SKM-1 (cell line): Measurements from ENCODE around the gene ADRM1.
A peak's percentile ranks its signal among the peaks of the same experiment; 100 is the strongest.

Experiments used
- DNase-seq: peaks from one replicate; lab custom pipeline; 2025; ENCODE audit not compliant: unreplicated experiment; lab: John Stamatoyannopoulos, UW

Gene ADRM1, protein sequence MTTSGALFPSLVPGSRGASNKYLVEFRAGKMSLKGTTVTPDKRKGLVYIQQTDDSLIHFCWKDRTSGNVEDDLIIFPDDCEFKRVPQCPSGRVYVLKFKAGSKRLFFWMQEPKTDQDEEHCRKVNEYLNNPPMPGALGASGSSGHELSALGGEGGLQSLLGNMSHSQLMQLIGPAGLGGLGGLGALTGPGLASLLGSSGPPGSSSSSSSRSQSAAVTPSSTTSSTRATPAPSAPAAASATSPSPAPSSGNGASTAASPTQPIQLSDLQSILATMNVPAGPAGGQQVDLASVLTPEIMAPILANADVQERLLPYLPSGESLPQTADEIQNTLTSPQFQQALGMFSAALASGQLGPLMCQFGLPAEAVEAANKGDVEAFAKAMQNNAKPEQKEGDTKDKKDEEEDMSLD

DNA sequence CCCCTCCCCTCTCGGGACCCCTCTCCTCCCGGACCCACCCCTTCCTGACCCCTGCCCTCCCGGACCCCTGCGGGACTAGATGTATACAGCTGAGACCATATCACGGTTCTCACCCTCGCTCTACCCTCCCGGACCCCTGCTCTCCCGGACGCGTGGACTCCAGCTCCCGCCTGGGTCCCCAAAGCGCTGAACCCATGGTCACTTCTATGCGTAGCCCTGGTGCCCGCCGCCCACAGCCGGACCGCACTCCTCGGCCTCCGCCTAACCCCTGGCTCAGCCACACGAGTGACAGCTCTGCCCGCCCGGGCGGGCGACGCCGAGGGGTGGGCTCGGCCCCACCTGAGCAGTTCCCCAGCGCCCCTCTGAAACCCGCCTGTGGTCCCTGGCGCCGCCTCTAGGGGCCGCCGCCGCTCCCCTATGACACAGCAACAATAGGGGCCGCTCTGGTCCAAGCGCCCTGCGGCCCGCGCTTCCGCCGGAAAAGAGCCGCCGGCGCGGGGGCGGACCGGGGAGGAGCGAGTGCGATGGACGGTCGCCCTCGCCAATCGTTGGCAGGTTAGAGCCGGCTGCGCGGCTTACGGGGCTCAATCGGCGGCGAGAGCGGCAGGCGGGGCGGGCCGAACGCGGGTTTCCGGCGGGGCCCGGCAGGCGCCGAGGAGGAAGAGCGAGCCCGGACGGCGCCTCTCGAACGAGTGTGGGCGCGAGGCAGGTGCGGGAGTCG is at the start of gene ADRM1:
Gene ADRM1 (plus strand): TSS at position 657 of the 721 bp plus-strand sequence. CDS start 572 bp downstream, outside the sequence.
- peak; percentile 96 for DNase-seq

GRCh38 chr20:62253398-62253797 is 49.4 kb upstream of the ADRM1 start:
- no peak for DNase-seq

GRCh38 chr20:62254021-62254724 is 48.6 kb upstream of the ADRM1 start:
- DNase-seq = no peak

DNA sequence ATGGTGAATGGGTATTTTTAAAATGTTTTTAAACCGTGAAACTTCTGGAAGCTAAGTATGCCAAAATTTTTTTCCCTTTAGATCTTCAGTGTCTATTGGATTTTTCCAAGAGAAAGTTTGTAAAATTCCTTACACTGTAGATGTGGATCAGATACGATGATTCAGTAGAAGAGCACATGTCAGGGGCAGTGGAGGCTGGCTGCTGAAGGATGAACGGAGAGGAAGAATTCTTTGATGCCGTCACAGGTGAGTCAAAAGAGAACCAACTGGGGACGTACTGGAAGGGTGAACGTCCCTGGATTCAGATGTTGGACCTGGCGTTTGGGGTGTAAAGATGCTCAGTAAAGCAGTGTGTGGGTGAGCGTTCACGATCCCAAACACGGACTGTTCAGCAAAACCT is 46.8 kb upstream of the ADRM1 start:
- no peak for DNase-seq

- no peak for DNase-seq
Observed at GRCh38 chr20:62258499-62259293, 44.1 kb upstream of the ADRM1 start.

DNA sequence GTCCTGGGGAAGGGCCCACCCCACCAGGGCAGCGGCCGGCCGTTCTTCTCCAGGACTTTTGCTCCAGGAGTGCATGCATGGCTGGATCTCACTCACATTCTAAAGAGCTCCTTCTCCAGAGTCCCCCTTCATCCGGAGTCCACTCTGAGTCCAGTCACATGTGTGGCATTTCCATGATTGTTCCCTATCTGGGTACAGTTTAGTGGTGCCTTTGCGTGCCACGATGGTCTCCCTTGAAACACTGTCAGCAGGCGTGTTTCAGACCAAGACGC is 43.6 kb upstream of the ADRM1 start:
- DNase-seq = no peak

- no peak for DNase-seq
Observed at GRCh38 chr20:62262064-62262463, 40.7 kb upstream of the ADRM1 start.

DNA sequence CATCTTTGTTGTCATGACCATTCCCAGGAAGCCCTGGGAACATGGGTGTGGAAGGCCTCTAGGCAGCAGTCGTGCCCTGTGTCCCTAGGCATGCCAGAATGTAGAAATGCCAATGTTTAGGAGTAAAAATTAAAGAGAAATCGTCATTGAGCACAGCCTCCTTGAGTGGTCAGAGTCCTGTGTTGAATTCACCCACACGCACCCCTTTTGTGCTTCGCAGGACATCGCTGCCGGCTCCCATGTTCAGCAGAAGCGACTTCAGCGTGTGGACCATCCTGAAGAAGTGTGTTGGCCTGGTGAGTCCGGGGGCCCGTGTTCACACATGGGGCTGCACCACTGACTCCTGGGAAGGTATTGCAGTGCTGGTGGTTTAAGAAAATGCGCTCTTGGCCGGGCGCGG is 39.4 kb upstream of the ADRM1 start:
- no peak for DNase-seq

DNA sequence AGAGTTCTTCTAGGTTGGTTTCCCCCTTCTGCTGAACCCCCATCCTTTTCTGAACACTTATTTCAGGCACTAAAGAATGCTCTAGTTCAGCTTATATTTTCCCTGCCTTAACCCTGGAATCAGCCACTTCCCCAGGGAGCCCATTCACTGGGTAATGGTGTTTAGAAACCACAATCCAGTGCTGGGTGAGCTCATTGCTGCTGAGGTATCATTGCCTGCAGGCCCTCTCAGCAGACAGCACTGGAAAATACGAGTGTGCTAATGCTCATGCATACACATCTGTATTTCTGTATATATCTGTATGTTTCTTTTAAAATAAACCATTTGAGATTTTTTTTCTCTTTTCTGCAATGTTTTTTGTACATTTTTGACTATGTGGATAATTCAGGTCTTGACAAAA is 37.4 kb upstream of the ADRM1 start:
- DNase-seq = no peak

DNA sequence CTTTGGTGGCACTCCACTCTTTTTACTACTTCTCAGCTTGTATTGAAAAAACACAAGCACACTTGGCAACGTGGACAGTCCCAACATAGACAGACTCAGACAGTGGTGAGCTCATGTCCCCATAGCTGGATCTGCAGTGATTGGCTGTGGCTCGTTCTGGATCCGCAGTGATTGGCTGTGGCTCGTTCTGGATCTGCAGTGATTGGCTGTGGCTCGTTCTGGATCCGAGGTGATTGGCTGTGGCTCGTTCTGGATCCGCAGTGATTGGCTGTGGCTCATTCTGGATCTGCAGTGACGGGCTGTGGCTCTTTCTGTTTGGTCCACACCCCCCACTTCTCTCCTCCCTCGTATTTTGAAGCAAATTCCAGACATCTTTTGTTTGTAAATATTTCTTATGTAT is 36.5 kb upstream of the ADRM1 start:
- no peak for DNase-seq

DNA sequence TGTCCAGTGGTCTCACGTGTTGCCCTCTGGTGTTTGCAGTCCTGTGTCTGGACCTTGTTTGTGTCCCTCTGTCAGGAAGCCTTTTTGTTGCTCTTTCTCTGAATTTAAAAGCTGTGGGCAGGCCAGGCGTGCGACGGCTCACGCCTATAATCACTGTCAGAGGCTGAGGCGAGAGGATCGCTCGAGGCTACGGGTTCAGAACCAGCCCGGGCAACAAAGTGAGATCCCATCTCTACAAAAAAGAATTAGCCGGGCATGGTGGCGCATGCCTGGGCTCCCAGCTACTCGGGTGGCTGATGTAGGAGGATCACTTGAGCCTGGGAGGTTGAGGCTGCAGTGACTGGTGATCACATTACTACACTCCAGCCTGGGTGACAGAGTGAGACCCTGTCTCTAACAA is 35.9 kb upstream of the ADRM1 start:
- DNase-seq = no peak

- DNase-seq = no peak
Observed at GRCh38 chr20:62267543-62267942, 35.3 kb upstream of the ADRM1 start.

DNA sequence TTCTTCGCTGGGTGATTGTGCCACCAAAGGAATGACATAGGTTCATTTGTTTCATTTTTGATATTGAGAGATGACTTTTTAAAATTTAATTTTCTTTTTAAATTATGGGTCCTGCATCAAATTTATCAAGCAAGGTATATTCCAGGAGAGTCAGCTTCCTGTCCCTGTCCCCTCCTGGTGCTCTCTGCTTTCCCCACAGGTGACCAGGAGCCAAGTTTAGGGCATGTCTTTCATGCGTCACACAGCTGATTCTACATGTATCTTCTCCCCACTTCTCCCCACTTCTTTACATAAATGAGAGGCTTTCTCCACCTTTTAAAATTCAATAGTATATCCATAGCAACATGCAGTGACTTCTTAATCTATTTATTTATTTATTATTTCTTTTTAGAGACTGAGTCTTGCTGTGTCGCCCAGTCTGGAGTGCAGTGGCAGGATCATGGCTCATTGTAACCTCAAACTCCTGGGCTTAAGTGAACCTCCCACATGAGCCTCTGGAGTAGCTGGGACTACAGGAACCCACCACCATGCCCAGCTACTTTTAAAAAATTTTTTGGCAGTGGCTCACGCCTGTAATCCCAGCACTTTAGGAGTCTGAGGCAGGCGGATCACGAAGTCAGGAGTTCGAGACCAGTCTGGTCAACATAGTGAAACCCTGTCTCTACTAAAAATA is 34.4 kb upstream of the ADRM1 start:
- no peak for DNase-seq

DNA sequence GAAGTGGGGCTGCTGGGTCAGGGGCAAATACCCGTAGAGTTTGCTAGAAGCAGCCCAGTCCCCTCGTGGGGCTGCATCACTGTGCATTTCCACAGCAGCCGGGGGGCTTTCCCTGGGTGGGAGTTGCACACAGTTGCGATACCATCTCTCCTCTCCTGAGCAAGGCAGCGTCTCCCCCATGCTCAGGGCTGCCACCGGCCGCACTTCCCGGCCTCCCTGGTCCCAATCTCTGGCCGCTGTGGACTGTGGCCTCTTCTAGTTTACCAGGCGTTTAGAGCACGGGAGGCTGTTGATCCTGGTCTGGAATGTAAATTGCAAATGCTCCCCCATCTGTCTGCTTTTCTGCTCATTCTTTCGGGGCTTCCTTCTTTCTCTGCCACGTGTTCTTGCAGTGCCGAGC is 33.4 kb upstream of the ADRM1 start:
- no peak for DNase-seq

DNA sequence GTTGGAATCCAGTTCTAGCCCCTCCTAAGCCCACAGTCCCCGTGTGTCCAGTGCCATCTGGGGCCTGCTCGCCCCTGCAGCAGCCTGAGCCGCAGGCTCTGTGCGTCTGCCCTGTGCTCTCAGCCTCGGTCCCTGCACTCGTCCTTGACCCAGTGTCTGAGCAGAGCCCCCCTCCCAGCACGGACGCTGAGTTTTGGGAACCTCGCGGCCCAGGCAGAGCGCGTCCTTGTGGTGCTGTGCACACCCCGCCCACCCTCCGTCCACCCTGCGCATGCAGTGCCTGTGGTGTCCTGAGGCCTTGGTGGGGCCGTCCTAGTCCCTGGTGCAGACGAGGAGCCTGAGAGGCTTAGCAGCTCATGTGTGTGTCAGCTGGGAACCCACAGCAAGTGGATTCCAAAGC is 32.9 kb upstream of the ADRM1 start:
- no peak for DNase-seq

DNA sequence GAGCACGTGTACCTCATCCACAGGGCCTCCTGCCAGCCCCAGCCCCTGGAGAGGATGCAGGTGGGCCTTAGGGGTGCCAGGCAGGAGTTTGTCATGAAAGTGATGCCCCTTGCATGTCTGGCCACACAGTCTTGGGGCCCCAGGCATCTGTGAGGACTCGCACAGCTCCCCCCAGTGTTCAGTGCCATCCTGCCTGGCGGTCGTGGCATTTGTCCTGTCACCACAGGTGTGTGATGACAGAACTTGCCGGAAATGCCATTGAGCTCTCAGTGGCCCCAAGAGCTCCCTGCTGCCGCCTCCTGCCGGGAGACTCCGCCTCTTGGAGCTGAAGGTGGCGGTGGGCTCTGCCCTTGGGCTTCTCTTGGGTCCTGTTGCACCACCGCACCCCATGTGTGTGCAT is 30.6 kb upstream of the ADRM1 start:
- no peak for DNase-seq

GRCh38 chr20:62273416-62273815 is 29.4 kb upstream of the ADRM1 start:
- no peak for DNase-seq

DNA sequence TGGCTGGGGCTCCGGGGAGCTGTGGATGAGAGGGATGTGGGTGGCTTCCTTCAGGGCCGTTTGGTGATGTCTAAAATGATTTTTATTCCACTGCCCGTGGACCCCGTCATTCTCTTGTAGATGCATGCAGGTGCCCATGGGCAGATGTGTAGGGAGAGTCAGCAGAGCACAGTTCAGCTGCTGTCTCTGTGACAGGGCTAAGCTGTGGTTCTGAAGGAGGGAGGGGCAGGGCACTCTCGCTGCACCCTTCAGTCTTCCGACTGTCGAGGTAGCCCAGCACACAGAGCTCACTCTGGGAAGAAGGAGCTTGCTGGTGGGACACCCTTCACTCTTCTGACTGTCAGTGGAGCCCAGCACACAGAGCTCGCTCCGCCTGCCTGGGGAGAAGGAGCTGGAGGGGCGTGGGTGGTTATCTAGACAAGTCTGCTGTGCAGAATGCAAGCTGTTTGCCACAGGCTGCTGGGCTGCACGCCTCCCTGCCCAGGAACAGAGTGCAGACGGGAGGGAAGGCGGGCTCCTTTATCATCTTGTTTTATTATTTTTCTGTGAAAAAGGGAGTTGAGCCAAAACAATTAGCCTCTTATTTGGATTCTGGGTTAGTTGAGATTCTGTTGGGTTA is 28.4 kb upstream of the ADRM1 start:
- no peak for DNase-seq

DNA sequence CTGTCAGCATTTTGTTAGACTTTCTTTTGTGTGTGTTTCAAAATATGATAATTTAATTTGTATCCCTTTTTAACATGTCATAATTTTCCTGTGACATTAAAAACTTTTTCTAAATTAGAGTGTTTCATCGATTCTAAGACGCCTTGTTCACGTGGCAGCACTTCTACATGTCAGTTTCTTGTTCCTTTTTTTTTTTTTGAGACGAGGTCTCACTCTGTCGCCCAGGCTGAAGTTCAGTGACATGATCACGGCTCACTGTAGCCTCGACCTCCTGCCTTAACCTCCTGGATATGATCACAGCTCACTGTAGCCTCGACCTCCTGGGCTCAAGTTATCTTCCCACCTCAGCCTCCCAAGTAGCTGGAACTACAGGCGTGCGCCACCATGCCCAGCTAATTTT is 27.6 kb upstream of the ADRM1 start:
- no peak for DNase-seq

DNA sequence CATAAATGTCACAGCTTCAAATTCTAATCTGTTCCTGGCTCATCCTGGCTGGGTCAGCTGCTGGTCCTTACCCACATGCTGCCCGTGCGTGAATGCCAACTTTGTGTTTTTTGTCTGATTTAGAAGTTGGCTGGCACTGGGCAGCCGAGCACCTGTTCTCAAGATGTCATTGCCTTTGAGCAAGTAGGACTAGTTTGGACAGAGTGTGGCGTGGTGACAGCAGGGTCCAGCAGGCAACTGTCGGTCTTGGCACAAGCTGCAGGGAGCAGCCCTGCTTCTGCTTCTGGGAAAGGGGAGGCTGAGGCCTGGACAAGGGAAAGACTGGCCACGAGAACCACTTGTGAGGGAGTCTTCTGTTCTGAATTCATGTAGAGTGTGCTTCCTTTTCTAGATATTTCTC is 26.4 kb upstream of the ADRM1 start:
- no peak for DNase-seq
